Measurements from ENCODE around the gene GPRIN3. TPM values are rescaled to one million over a fixed set of nuclear protein-coding genes. Genes with fewer than 3 reads are reported as not detected.

The GPRIN3 gene
- total RNA-seq, 3 donors from 2014 or later: 3.3 to 13.2 (median 4.0) TPM

DNA sequence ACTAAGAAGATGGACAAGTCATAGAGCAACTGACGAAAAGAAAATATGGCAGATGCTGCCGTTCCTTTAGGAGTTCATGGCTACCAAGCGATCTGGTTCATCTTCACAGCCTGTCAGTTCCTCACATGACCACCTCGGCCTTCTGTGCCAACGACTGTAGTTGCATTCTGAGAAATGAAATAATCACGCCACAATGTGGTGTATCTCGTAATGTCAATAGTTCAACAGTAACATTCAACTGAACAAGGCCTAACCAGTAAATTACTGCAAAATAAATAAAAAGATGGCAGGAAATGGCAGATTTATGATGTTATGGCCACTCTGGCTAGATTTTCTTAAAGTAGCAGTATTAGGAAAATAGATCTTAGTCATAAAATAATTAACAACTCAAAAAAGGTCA, 4.4 kb downstream of the GPRIN3 start:
- Histone ChIP-seq H3K4me3 (no peak overlapping the region), H3K36me3 (no peaks in the 10 kb centered on the region), H3K9me3 (no peaks in the 10 kb centered on the region), H3K27ac (no peak overlapping the region), H3K4me1 (no peaks in the 10 kb centered on the region), H3K27me3 (no peaks in the 10 kb centered on the region)
- DNase-seq (ENCODE audit: low spot score in 2 of 2): no peak
- TF ChIP-seq POLR2AphosphoS5 (IDR thresholded peaks at IDR 0.05) (no peak), POLR2A (IDR thresholded peaks at IDR 0.05) (no peak)
- TF ChIP-seq, protein P1, sequence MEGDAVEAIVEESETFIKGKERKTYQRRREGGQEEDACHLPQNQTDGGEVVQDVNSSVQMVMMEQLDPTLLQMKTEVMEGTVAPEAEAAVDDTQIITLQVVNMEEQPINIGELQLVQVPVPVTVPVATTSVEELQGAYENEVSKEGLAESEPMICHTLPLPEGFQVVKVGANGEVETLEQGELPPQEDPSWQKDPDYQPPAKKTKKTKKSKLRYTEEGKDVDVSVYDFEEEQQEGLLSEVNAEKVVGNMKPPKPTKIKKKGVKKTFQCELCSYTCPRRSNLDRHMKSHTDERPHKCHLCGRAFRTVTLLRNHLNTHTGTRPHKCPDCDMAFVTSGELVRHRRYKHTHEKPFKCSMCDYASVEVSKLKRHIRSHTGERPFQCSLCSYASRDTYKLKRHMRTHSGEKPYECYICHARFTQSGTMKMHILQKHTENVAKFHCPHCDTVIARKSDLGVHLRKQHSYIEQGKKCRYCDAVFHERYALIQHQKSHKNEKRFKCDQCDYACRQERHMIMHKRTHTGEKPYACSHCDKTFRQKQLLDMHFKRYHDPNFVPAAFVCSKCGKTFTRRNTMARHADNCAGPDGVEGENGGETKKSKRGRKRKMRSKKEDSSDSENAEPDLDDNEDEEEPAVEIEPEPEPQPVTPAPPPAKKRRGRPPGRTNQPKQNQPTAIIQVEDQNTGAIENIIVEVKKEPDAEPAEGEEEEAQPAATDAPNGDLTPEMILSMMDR (IDR thresholded peaks at IDR 0.05): no peak
- intact Hi-C loops (cut with DNase I; ENCODE audit: low total_unique reads): no loop called here

DNA sequence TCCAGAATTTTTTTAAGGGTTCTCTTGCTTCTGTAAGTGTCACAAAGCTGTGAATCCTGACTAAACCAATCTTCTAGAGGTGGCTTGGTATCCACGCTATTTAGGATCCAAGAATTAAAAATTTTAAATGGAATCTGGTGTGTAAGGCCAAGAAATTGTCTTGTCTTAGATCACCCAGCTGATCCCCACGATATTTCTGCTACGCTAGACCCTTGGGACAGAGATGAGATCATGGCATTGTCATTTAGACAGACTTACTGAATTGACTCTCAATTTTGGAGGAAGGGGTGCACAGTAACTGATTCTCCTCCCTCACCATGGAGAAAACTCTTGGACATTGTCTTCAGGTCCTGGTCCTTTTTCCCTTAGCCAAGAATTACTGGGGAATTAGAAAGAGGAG, 5.7 kb downstream of the GPRIN3 start:
- no peaks in the 10 kb centered on the region for H3K4me1 ChIP-seq
- no peaks in the 10 kb centered on the region for H3K36me3 ChIP-seq
- no peaks in the 10 kb centered on the region for H3K9me3 ChIP-seq
- H3K27me3 ChIP-seq: no peaks in the 10 kb centered on the region
- no peak overlapping the region for H3K27ac ChIP-seq
- DNase-seq (ENCODE audit: low spot score in 2 of 2): no peak
- TF ChIP-seq, protein P1 (IDR thresholded peaks at IDR 0.05): no peak
- TF ChIP-seq POLR2AphosphoS5 (IDR thresholded peaks at IDR 0.05) (no peak), POLR2A (IDR thresholded peaks at IDR 0.05) (no peak)
- no peak overlapping the region for H3K4me3 ChIP-seq
- intact Hi-C loops (cut with DNase I; ENCODE audit: low total_unique reads): no loop called here

DNA sequence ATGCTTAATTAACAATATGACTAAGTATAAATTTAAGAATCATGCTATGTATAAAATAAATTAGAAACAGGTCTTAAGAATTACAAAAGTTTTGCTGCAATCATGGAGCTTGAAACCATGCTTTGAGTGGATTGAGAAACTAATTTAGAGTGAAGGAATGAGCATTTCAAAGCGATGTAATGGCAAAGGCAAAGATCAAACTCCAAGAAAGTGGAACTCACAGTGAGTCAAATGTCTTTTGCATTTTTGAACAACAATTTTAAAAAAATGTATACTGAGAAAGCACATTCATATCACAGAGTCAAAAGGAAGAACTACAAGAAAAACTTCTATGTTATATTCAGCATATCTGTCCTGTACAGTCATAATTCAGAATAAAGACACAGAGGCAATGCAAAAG, 6.6 kb downstream of the GPRIN3 start:
- H3K36me3 ChIP-seq: no peaks in the 10 kb centered on the region
- no peak overlapping the region for H3K27ac ChIP-seq
- no peaks in the 10 kb centered on the region for H3K4me1 ChIP-seq
- H3K9me3 ChIP-seq: no peaks in the 10 kb centered on the region
- TF ChIP-seq, protein P1 (IDR thresholded peaks at IDR 0.05): no peak
- no peak for DNase-seq (ENCODE audit: low spot score in 2 of 2)
- H3K4me3 ChIP-seq: no peak overlapping the region
- intact Hi-C loops (cut with DNase I; ENCODE audit: low total_unique reads): no loop called here
- H3K27me3 ChIP-seq: no peaks in the 10 kb centered on the region

DNA sequence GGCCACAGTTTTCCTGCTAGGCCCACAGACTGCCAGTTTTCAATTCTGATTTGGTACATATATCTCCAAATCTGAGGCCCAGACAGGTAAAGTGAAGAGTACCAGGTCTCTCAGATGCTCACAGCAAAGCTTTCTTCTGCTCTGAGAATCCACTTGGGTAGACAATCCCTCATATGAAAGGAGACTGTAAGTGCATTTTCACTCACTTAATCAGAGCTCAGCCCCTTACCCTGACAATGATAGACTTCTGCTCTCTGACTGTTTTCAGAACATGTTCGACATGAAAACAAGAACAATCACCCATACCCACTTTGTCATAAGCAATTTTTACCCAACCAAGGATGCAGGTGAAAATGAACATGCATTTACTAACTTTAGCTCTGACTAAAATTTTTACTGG, 7.1 kb downstream of the GPRIN3 start:
- TF ChIP-seq POLR2AphosphoS5 (IDR thresholded peaks at IDR 0.05) (no peak), POLR2A (IDR thresholded peaks at IDR 0.05) (no peak)
- TF ChIP-seq, protein P1 (IDR thresholded peaks at IDR 0.05): no peak
- Histone ChIP-seq H3K36me3 (no peaks in the 10 kb centered on the region), H3K9me3 (no peaks in the 10 kb centered on the region), H3K4me1 (no peaks in the 10 kb centered on the region), H3K4me3 (no peak overlapping the region), H3K27ac (no peak overlapping the region), H3K27me3 (no peaks in the 10 kb centered on the region)
- intact Hi-C loops (cut with DNase I; ENCODE audit: low total_unique reads): no loop called here
- DNase-seq (ENCODE audit: low spot score in 2 of 2): no peak

DNA sequence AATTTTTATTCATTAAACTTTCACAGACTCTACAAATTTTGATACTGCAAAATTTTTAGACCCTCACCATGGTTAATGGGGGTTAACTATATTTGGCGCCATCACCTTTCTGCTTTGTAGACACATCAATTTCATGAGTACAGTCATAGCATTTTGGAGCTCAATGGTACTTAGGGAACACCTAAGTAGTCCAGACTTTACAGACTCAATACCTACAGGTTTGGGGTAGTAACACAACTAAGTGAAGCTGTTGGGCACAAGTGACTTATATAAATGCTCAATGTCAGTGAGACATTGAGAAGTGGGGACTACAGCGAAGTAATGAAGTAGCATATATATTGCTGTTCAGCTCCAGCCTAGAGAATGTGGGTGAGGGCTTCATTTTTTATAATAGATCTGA, 7.5 kb downstream of the GPRIN3 start:
- no peak for DNase-seq (ENCODE audit: low spot score in 2 of 2)
- Histone ChIP-seq H3K9me3 (no peaks in the 10 kb centered on the region), H3K4me1 (no peaks in the 10 kb centered on the region), H3K27ac (no peak overlapping the region), H3K36me3 (no peaks in the 10 kb centered on the region), H3K27me3 (no peaks in the 10 kb centered on the region), H3K4me3 (no peak overlapping the region)
- intact Hi-C loops (cut with DNase I; ENCODE audit: low total_unique reads): no loop called here
- TF ChIP-seq, protein P1 (IDR thresholded peaks at IDR 0.05): no peak
- TF ChIP-seq POLR2A (IDR thresholded peaks at IDR 0.05): no peak
- TF ChIP-seq POLR2AphosphoS5 (IDR thresholded peaks at IDR 0.05): no peak
